Tibial nerve (tissue), 4 donors: ENCODE data around the gene PYGO1. TPM values are rescaled to one million over a fixed set of nuclear protein-coding genes. Genes with fewer than 3 reads are reported as not detected.

Experiments used
- DNase-seq, 2 donors: peaks; one replicate each; pipeline ENCODE4 v3.0.0-alpha.2; 2019; ENCODE audit warnings: low spot score in 2 of 2
- H3K27ac ChIP-seq, 4 donors: fragments of 200-600 bp; sonication (generic) in 3 of 4; one replicate each; pipeline ENCODE4 v1.5.1; 2017 to 2019; ENCODE audit warnings: mild to moderate bottlenecking in 1 of 4
- H3K27me3 ChIP-seq, 2 donors: fragments of 200-600 bp; sonication (generic) in 1 of 2; one replicate each; pipeline versions ENCODE4 v1.5.1 to v1.6.0; 2017 to 2019
- H3K36me3 ChIP-seq, 3 donors: fragments of 200-600 bp; sonication (generic); one replicate each; pipeline ENCODE4 v1.5.1; 2018 to 2019
- H3K4me1 ChIP-seq, 4 donors: fragments of 200-600 bp; sonication (generic) in 3 of 4; one replicate each; pipeline ENCODE4 v1.5.1; 2017 to 2019
- H3K4me3 ChIP-seq, 4 donors: fragments of 200-600 bp; sonication (generic) in 3 of 4; one replicate each; pipeline ENCODE4 v1.5.1; 2017 to 2019; ENCODE audit warnings: mild to moderate bottlenecking in 1 of 4, moderate library complexity in 1 of 4
- H3K9me3 ChIP-seq, 4 donors: fragments of 200-600 bp; sonication (generic) in 3 of 4; one replicate each; pipeline ENCODE4 v1.5.1; 2017 to 2019
- EP300 ChIP-seq, 2 donors: sonication (generic); formaldehyde crosslinking; IDR thresholded peaks; one replicate each; pipeline ENCODE4 v1.6.1; 2017; ENCODE audit warnings: antibody characterized with exemption in 2 of 2, mild to moderate bottlenecking in 1 of 2
- POLR2A ChIP-seq, 2 donors: fragments of 450-650 bp; IDR thresholded peaks; one replicate each; pipeline ENCODE4 v1.6.1; 2017; ENCODE audit warnings: antibody characterized with exemption in 2 of 2, mild to moderate bottlenecking in 2 of 2, moderate library complexity in 2 of 2
- WGBS, 2 donors: methylation state at CpG; one replicate each; pipeline ENCODE4 v1.1.5; 2018; 5-methylcytosine and 5-hydroxymethylcytosine counted together
- total RNA-seq, 4 donors: library from RNA; depleted of rRNA; stranded (reverse); fragments of >200 nt; gene quantifications; one replicate each; pipeline ENCODE4 v1.1.0, GENCODE V29; 2016
- TF ChIP-seq, protein P1 (sequence below), 5 experiments: fragments of 200-600 bp in 3 of 5; fragments of 450-650 bp in 2 of 5; sonication (generic) in 3 of 5; IDR thresholded peaks; one replicate each; pipeline ENCODE4 v1.5.1; 2016 to 2019; ENCODE audit warnings: antibody characterized with exemption in 5 of 5, mild to moderate bottlenecking in 3 of 5, moderate library complexity in 2 of 5

Gene PYGO1
- total RNA-seq, 4 donors from 2014 or later = 4.2 to 11.9 (median 8.2) TPM

DNA sequence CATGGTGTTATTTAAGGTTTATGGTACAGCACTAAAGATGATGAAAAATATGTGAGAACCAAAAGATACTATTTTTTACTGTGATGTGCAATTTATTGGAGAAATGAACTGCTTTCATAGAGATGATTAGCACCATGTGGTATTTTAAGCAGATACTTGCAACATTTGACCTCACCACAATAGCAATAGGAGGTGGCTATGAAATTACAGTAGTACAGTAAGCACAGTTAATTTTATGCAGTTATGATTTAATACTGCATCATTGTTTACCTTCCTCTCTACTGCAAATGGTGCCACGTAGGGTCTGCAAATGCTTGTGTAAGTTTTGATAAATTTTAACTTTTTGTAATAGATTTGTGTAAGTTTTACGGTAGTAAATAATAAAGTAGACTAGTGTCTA lies 14.0 kb downstream of the PYGO1 start:
- TF ChIP-seq EP300 (IDR thresholded peaks at IDR 0.05) (no peak), POLR2A (IDR thresholded peaks at IDR 0.05) (no peak)
- TF ChIP-seq, protein P1, sequence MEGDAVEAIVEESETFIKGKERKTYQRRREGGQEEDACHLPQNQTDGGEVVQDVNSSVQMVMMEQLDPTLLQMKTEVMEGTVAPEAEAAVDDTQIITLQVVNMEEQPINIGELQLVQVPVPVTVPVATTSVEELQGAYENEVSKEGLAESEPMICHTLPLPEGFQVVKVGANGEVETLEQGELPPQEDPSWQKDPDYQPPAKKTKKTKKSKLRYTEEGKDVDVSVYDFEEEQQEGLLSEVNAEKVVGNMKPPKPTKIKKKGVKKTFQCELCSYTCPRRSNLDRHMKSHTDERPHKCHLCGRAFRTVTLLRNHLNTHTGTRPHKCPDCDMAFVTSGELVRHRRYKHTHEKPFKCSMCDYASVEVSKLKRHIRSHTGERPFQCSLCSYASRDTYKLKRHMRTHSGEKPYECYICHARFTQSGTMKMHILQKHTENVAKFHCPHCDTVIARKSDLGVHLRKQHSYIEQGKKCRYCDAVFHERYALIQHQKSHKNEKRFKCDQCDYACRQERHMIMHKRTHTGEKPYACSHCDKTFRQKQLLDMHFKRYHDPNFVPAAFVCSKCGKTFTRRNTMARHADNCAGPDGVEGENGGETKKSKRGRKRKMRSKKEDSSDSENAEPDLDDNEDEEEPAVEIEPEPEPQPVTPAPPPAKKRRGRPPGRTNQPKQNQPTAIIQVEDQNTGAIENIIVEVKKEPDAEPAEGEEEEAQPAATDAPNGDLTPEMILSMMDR (IDR thresholded peaks at IDR 0.05) = no peak
- no peaks in the 10 kb centered on the region for H3K27me3 ChIP-seq
- no peak overlapping the region for H3K27ac ChIP-seq
- 76 to 92% methylated on average over 2 of the region's 2 CpGs for WGBS, 2 donors
- DNase-seq = no peak
- no peaks in the 10 kb centered on the region for H3K4me1 ChIP-seq
- no peaks in the 10 kb centered on the region for H3K9me3 ChIP-seq
- H3K36me3 ChIP-seq = peaks cover 0 to 3% (median 0%) of the 10 kb centered on the region in 3 donors
- no peak overlapping the region for H3K4me3 ChIP-seq

GRCh38 chr15:55573224-55573623 lies 14.9 kb downstream of the PYGO1 start:
- TF ChIP-seq EP300 (IDR thresholded peaks at IDR 0.05) (no peak), POLR2A (IDR thresholded peaks at IDR 0.05) (no peak)
- TF ChIP-seq, protein P1 (IDR thresholded peaks at IDR 0.05) = no peak
- Histone ChIP-seq H3K4me3 (no peak overlapping the region), H3K27ac (no peak overlapping the region), H3K27me3 (no peaks in the 10 kb centered on the region), H3K9me3 (no peaks in the 10 kb centered on the region), H3K4me1 (no peaks in the 10 kb centered on the region), H3K36me3 (peaks cover 0 to 3% (median 0%) of the 10 kb centered on the region in 3 donors)
- no peak for DNase-seq

DNA sequence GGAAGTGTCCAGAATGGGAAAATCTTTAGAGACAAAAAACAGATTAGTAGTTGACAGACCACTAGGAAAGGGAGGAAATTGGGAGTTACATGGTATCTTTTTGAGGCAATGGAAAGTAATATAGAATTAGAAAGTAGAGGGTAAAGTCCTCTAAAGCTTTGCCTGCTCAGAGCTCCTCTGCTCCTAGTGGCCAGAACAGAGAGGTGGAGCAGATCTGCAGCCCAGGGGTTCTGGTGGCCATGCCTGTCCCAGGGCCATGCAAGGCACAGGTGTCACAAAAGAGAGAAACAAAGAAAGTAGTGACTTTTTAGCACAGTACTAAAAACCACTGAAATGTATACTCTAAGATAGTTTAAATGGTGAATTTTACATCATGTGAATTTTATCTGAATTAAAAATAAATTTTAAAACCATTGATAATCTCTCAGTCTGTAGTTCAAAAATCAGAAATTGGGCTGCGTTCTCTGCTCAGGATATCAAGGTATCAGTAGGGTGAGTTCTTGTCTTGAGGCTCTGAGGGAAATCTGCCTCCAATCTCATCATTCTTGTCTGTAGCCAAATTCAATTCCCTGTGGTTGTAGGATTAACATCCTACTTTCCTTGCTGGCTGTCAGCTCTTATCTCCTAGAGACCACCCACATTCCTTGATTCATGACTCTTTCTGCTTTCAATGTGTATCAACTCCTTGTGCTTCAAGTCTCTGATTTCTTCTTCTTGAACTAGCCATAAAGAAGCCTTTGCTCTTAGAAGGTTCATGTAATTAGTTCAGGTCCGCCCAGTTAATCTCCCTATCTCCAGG lies 23.6 kb downstream of the PYGO1 start:
- no peak overlapping the region for H3K27ac ChIP-seq
- DNase-seq = no peak
- H3K27me3 ChIP-seq = no peaks in the 10 kb centered on the region
- peaks cover 0 to 31% (median 3%) of the 10 kb centered on the region in 4 donors for H3K9me3 ChIP-seq
- 88 to 93% methylated on average over 2 of the region's 2 CpGs for WGBS, 2 donors
- TF ChIP-seq, protein P1 (IDR thresholded peaks at IDR 0.05) = no peak
- TF ChIP-seq EP300 (IDR thresholded peaks at IDR 0.05) (no peak), POLR2A (IDR thresholded peaks at IDR 0.05) (no peak)
- no peak overlapping the region for H3K4me3 ChIP-seq
- H3K36me3 ChIP-seq = peaks cover 0 to 5% (median 0%) of the 10 kb centered on the region in 3 donors
- H3K4me1 ChIP-seq = no peaks in the 10 kb centered on the region

- H3K27ac ChIP-seq = no peak overlapping the region
- TF ChIP-seq, protein P1 (IDR thresholded peaks at IDR 0.05) = no peak
- TF ChIP-seq POLR2A (IDR thresholded peaks at IDR 0.05) (no peak), EP300 (IDR thresholded peaks at IDR 0.05) (no peak)
Measured at GRCh38 chr15:55562601-55563000, 25.5 kb downstream of the PYGO1 start.

DNA sequence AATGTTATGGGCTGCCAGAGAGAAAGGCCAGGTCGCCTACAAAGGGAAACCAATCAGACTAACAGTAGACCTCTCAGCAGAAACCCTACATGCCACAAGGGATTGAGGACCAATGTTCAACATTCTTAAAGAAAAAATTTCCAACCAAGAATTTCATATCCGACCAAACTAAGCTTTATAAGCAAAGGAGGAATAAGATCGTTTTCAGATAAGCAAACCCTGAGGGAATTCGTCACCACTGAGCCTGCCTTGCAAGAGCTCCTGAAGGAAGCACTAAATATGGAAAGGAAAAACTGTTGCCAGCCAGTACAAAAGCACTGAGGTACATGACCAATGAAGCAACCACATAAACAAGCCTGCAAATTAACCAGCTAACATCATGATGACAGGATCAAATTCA lies 33.1 kb downstream of the PYGO1 start:
- no peak for TF ChIP-seq POLR2A (IDR thresholded peaks at IDR 0.05)
- TF ChIP-seq EP300 (IDR thresholded peaks at IDR 0.05) = no peak
- TF ChIP-seq, protein P1 (IDR thresholded peaks at IDR 0.05) = no peak
- no peak overlapping the region for H3K4me3 ChIP-seq

More at GRCh38 chr15:55562601-55563000, 25.5 kb downstream of the PYGO1 start:
- WGBS, 2 donors = 80 to 96% methylated on average over 3 of the region's 3 CpGs
- Histone ChIP-seq H3K36me3 (peaks cover 0 to 5% (median 0%) of the 10 kb centered on the region in 3 donors), H3K9me3 (peaks cover 0 to 31% (median 3%) of the 10 kb centered on the region in 4 donors), H3K27me3 (no peaks in the 10 kb centered on the region), H3K4me1 (no peaks in the 10 kb centered on the region), H3K4me3 (no peak overlapping the region)
- DNase-seq = no peak

More for the DNA sequence above, 33.1 kb downstream of the PYGO1 start:
- Histone ChIP-seq H3K27ac (no peak overlapping the region), H3K36me3 (no peaks in the 10 kb centered on the region), H3K4me1 (peaks cover 0 to 8% (median 0%) of the 10 kb centered on the region in 4 donors), H3K27me3 (no peaks in the 10 kb centered on the region), H3K9me3 (peaks cover 0 to 30% (median 7%) of the 10 kb centered on the region in 4 donors)
- no peak for DNase-seq
- 93 to 98% methylated on average over 4 of the region's 4 CpGs for WGBS, 2 donors
